ENCODE measurements around the gene ERO1B.

Gene ERO1B

DNA sequence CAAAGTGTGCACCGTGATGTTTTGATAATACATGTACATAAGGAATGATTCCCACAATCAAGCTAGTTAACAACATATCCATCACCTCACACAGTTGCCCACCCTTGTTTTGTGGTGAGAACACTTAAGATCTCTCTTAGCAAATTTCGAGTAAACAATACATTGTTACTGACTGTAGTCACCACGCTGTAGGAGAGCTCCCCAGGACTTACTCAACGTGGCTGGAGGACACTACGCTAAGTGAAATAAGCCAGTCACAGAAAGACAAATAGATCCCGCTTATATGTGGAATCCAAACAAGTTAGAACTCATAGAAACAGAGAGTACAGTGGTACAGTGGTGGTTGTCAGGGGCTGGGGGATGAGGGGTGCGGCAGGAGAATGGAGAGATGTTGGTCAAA is 114.6 kb downstream of the ERO1B start:
- H3K36me3 ChIP-seq (replicated peaks; ENCODE audit: low read depth, low read length) = peaks cover 60% of the 10 kb centered on the region
- H3K27ac ChIP-seq (ENCODE audit: low read length) = no peak overlapping the region
- TF ChIP-seq EZH2phosphoT487 (IDR thresholded peaks at IDR 0.05; ENCODE audit: low read depth) = no peak
- TF ChIP-seq, protein P1, sequence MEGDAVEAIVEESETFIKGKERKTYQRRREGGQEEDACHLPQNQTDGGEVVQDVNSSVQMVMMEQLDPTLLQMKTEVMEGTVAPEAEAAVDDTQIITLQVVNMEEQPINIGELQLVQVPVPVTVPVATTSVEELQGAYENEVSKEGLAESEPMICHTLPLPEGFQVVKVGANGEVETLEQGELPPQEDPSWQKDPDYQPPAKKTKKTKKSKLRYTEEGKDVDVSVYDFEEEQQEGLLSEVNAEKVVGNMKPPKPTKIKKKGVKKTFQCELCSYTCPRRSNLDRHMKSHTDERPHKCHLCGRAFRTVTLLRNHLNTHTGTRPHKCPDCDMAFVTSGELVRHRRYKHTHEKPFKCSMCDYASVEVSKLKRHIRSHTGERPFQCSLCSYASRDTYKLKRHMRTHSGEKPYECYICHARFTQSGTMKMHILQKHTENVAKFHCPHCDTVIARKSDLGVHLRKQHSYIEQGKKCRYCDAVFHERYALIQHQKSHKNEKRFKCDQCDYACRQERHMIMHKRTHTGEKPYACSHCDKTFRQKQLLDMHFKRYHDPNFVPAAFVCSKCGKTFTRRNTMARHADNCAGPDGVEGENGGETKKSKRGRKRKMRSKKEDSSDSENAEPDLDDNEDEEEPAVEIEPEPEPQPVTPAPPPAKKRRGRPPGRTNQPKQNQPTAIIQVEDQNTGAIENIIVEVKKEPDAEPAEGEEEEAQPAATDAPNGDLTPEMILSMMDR (IDR thresholded peaks at IDR 0.05; ENCODE audit: low read depth, low read length) = no peak
- peaks cover 34% of the 10 kb centered on the region for H4K20me1 ChIP-seq (ENCODE audit: insufficient read depth, low read length)
- peaks cover 77% of the 10 kb centered on the region for H3K79me2 ChIP-seq (ENCODE audit: low read length)
- no peaks in the 10 kb centered on the region for H3K27me3 ChIP-seq (ENCODE audit: low read depth, low read length)
- peaks cover 27% of the 10 kb centered on the region for H3K4me1 ChIP-seq (ENCODE audit: low read length)
- no peak overlapping the region for H3K4me3 ChIP-seq (ENCODE audit: low read length)
- H2AFZ ChIP-seq (ENCODE audit: low read depth, low read length) = no peak overlapping the region
- H3K4me2 ChIP-seq (ENCODE audit: low read length) = no peak overlapping the region
- peaks cover 4% of the 10 kb centered on the region; the same call in 1 of the 2 replicates for H3K9me3 ChIP-seq (ENCODE audit: insufficient read depth, low read length)
- H3K9ac ChIP-seq (ENCODE audit: low read length) = no peak overlapping the region

DNA sequence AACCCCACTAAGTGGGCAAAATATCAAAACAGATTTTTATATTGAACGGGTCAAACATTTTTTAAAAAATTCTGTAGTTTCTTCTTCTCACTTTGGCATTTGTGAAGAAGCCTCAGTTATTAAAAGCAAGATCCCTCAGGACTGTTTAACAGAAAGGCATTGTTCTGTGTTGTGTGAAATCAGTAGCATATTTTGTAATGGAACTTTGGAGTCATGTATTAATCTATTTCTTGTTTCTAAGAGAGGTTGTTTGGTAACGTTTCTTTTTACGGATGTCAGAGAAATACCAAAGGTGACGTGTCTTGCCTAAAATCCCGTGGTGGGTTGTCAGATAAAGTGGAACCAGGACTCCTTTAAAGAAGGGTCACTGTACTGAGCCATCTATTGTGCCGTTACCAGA is 115.7 kb downstream of the ERO1B start:
- Histone ChIP-seq H3K4me1 (ENCODE audit: low read length) (peaks cover 32% of the 10 kb centered on the region), H3K36me3 (replicated peaks; ENCODE audit: low read depth, low read length) (peaks cover 60% of the 10 kb centered on the region), H2AFZ (ENCODE audit: low read depth, low read length) (no peak overlapping the region), H3K4me2 (ENCODE audit: low read length) (no peak overlapping the region), H3K4me3 (ENCODE audit: low read length) (no peak overlapping the region), H3K27me3 (ENCODE audit: low read depth, low read length) (no peaks in the 10 kb centered on the region), H3K9ac (ENCODE audit: low read length) (no peak overlapping the region), H3K9me3 (ENCODE audit: insufficient read depth, low read length) (peaks cover 14% of the 10 kb centered on the region), H4K20me1 (ENCODE audit: insufficient read depth, low read length) (peaks cover 28% of the 10 kb centered on the region), H3K79me2 (ENCODE audit: low read length) (peaks cover 83% of the 10 kb centered on the region), H3K27ac (ENCODE audit: low read length) (no peak overlapping the region)
- TF ChIP-seq EZH2phosphoT487 (IDR thresholded peaks at IDR 0.05; ENCODE audit: low read depth) = no peak
- TF ChIP-seq, protein P1 (IDR thresholded peaks at IDR 0.05; ENCODE audit: low read depth, low read length) = no peak

Measured in OCI-LY3 (cell line).